Skin of body (tissue), 2 donors: ENCODE measurements around the gene GRK4. TPM values are rescaled to one million over a fixed set of nuclear protein-coding genes. Genes with fewer than 3 reads are reported as not detected.
A peak's percentile ranks its signal among the peaks of the same experiment; 100 is the strongest.
"Not testable (repeated sequence)": the region's sequence is repeated elsewhere in the genome, so short reads cannot be mapped to it uniquely, and the experiment has no call there.

ENCODE experiments used
- DNase-seq: peaks from one replicate; lab custom pipeline; 2025; lab: John Stamatoyannopoulos, UW
- total RNA-seq: library from RNA; depleted of rRNA; stranded (reverse); fragments of >200 nt; gene quantifications from one replicate; pipeline ENCODE4 v1.2.3, GENCODE V29; 2014

The GRK4 gene
- total RNA-seq, 1 donor from 2014 or later = 7.5 TPM

GRCh38 chr4:2930758-2931511 is 32.4 kb upstream of the GRK4 start:
- DNase-seq = no peak

GRCh38 chr4:2931512-2932301 is 31.7 kb upstream of the GRK4 start:
- DNase-seq = no peak

GRCh38 chr4:2932321-2932950 is 30.9 kb upstream of the GRK4 start:
- no peak for DNase-seq

GRCh38 chr4:2932951-2933565 is 30.3 kb upstream of the GRK4 start:
- no peak for DNase-seq

GRCh38 chr4:2933566-2934076 is 29.8 kb upstream of the GRK4 start:
- no peak for DNase-seq

GRCh38 chr4:2934077-2934812 is 29.1 kb upstream of the GRK4 start:
- DNase-seq = no peak

- DNase-seq = peak; percentile 89
These were observed 28.3 kb upstream of the GRK4 start for GRCh38 chr4:2934813-2935761.

GRCh38 chr4:2935762-2936743 is 27.3 kb upstream of the GRK4 start:
- no peak for DNase-seq

GRCh38 chr4:2936773-2937145 is 26.6 kb upstream of the GRK4 start:
- no peak for DNase-seq

GRCh38 chr4:2937146-2937857 is 26.1 kb upstream of the GRK4 start:
- no peak for DNase-seq

GRCh38 chr4:2937986-2938385 is 25.4 kb upstream of the GRK4 start:
- no peak for DNase-seq

GRCh38 chr4:2938411-2938810 is 25.0 kb upstream of the GRK4 start:
- not testable (repeated sequence) for DNase-seq

GRCh38 chr4:2938906-2939305 is 24.5 kb upstream of the GRK4 start:
- DNase-seq = no peak

GRCh38 chr4:2939383-2940243 is 23.8 kb upstream of the GRK4 start:
- DNase-seq = no peak

GRCh38 chr4:2940267-2941137 is 22.9 kb upstream of the GRK4 start:
- no peak for DNase-seq
